Measurements from ENCODE around the gene SMIM3.

Gene SMIM3, protein sequence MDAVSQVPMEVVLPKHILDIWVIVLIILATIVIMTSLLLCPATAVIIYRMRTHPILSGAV

DNA sequence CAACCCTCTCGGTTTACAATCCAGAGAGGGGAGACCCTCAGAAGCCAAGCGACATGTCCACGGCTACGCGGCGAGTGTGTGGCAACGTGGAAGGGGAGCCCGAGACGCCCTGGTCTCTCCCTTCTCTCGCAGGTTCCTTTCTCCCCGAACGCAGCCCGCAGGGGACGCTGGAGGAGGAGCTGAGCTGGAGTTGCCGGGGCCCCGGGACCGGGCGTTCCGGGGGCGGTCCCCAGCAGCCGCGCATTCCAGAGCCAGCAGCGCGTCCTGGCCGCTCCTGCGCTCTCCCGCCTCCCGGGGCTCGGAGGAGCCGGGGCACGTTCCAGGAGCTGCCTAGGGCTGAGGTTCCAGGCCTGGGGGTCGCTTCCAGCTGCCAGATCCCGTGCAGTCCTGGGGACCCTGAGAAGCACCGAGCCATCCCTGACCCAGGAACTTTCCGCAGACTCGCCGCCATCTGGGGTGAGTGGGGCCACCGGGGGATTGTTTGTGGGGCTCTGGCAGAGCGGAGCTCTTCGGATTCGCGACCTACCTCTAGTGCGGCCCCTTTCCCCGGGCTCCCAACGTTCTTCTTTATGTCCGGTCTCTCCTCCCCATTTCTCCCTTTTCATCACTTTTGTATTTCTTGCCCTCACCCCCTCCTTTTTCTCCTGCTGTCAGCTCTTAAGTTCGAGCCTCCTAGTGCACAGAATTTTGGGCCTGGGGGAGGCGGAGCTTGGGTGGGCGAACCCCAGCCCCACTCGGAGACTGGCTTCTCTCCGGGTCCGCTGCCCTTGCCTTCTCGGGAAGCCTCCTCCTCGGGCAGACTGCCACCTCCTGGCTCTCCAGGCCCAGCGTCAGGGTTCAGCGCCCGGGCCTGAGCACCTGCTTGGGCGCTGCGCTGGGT, at the start of gene SMIM3:
Gene SMIM3 (plus strand): TSS at position 241 of the 880 bp plus-strand sequence. CDS start 16,684 bp downstream, outside the sequence.
- Histone ChIP-seq H3K27ac (ENCODE audit: low read depth, low read length) (no peak within 1 kb of the TSS), H3K9me3 (ENCODE audit: insufficient read depth, low read length) (no peaks in the 10 kb centered on the region), H3K4me3 (ENCODE audit: insufficient read depth, low read length, poor library complexity, severe bottlenecking) (no peak within 1 kb of the TSS), H3K79me2 (ENCODE audit: insufficient read depth, low read length) (no peaks in the 10 kb centered on the region), H3K36me3 (ENCODE audit: low read length) (no peaks in the 10 kb centered on the region), H3K27me3 (ENCODE audit: low read length) (no peaks in the 10 kb centered on the region), H3K4me2 (ENCODE audit: low read depth, low read length, poor library complexity, severe bottlenecking) (no peak within 1 kb of the TSS), H2AFZ (ENCODE audit: low read depth, low read length, severe bottlenecking) (no peak within 1 kb of the TSS), H3K9me2 (replicated peaks; ENCODE audit: insufficient read depth, low read length) (no peaks in the 10 kb centered on the region), H4K20me1 (ENCODE audit: low read depth, low read length) (no peaks in the 10 kb centered on the region), H3K9ac (ENCODE audit: low read length) (no peak within 1 kb of the TSS), H3F3A (ENCODE audit: insufficient read depth) (no peaks in the 10 kb centered on the region)
- no peak for TF ChIP-seq EZH2phosphoT487 (conservative IDR thresholded peaks at IDR 0.05; ENCODE audit: low read length)
- TF ChIP-seq, protein P1, sequence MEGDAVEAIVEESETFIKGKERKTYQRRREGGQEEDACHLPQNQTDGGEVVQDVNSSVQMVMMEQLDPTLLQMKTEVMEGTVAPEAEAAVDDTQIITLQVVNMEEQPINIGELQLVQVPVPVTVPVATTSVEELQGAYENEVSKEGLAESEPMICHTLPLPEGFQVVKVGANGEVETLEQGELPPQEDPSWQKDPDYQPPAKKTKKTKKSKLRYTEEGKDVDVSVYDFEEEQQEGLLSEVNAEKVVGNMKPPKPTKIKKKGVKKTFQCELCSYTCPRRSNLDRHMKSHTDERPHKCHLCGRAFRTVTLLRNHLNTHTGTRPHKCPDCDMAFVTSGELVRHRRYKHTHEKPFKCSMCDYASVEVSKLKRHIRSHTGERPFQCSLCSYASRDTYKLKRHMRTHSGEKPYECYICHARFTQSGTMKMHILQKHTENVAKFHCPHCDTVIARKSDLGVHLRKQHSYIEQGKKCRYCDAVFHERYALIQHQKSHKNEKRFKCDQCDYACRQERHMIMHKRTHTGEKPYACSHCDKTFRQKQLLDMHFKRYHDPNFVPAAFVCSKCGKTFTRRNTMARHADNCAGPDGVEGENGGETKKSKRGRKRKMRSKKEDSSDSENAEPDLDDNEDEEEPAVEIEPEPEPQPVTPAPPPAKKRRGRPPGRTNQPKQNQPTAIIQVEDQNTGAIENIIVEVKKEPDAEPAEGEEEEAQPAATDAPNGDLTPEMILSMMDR (IDR thresholded peaks at IDR 0.05; ENCODE audit: insufficient read depth, low read length, poor library complexity, severe bottlenecking) = no peak

GRCh38 chr5:150729859-150730258, 48.7 kb upstream of the SMIM3 start:
- Histone ChIP-seq H3K79me2 (ENCODE audit: insufficient read depth, low read length) (peaks cover 10% of the 10 kb centered on the region; the same call in 1 of the 2 replicates), H3K4me3 (ENCODE audit: insufficient read depth, low read length, poor library complexity, severe bottlenecking) (no peak overlapping the region), H2AFZ (ENCODE audit: low read depth, low read length, severe bottlenecking) (no peak overlapping the region), H3F3A (ENCODE audit: insufficient read depth) (peaks cover 7% of the 10 kb centered on the region; the same call in 1 of the 2 replicates), H3K4me2 (ENCODE audit: low read depth, low read length, poor library complexity, severe bottlenecking) (no peak overlapping the region), H3K27ac (ENCODE audit: low read depth, low read length) (no peak overlapping the region), H3K9me2 (replicated peaks; ENCODE audit: insufficient read depth, low read length) (no peaks in the 10 kb centered on the region), H3K36me3 (ENCODE audit: low read length) (peaks cover 43% of the 10 kb centered on the region), H4K20me1 (ENCODE audit: low read depth, low read length) (no peaks in the 10 kb centered on the region), H3K9ac (ENCODE audit: low read length) (no peak overlapping the region), H3K9me3 (ENCODE audit: insufficient read depth, low read length) (no peaks in the 10 kb centered on the region), H3K27me3 (ENCODE audit: low read length) (no peaks in the 10 kb centered on the region)
- no peak for TF ChIP-seq EZH2phosphoT487 (conservative IDR thresholded peaks at IDR 0.05; ENCODE audit: low read length)
- TF ChIP-seq, protein P1 (IDR thresholded peaks at IDR 0.05; ENCODE audit: insufficient read depth, low read length, poor library complexity, severe bottlenecking) = no peak

DNA sequence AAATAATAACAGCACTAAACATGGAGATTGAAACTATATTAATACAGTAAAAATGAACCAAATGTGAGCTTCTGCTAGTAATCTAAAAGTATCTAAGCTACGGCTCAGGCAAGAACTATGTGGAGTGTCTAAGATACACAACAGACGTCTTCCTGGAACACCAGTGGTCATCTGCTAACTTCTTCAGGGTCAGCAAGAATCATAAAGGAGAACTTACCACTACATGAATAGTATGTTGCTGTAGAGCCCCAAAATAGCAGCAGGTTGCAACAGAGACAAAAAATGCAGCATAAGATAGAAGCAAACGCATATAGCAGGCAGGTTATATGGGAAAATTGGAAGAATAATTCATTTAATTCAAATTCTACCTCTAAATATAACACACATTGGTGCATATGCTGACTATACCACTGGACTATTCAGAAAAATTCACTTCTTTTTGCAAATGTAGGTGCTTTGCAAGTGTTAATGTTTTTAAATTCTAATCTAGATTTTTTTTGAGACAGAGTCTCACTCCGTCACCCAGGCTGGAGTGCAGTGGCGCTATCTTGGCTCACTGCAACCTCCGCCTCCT, 46.8 kb upstream of the SMIM3 start:
- Histone ChIP-seq H3F3A (ENCODE audit: insufficient read depth) (peaks cover 7% of the 10 kb centered on the region; the same call in 1 of the 2 replicates), H4K20me1 (ENCODE audit: low read depth, low read length) (no peaks in the 10 kb centered on the region), H3K36me3 (ENCODE audit: low read length) (peaks cover 39% of the 10 kb centered on the region), H3K9me3 (ENCODE audit: insufficient read depth, low read length) (no peaks in the 10 kb centered on the region), H3K4me3 (ENCODE audit: insufficient read depth, low read length, poor library complexity, severe bottlenecking) (no peak overlapping the region), H2AFZ (ENCODE audit: low read depth, low read length, severe bottlenecking) (no peak overlapping the region), H3K79me2 (ENCODE audit: insufficient read depth, low read length) (peaks cover 16% of the 10 kb centered on the region; the same call in 1 of the 2 replicates), H3K4me2 (ENCODE audit: low read depth, low read length, poor library complexity, severe bottlenecking) (no peak overlapping the region), H3K27ac (ENCODE audit: low read depth, low read length) (no peak overlapping the region), H3K9me2 (replicated peaks; ENCODE audit: insufficient read depth, low read length) (no peaks in the 10 kb centered on the region), H3K27me3 (ENCODE audit: low read length) (no peaks in the 10 kb centered on the region), H3K9ac (ENCODE audit: low read length) (no peak overlapping the region)
- TF ChIP-seq, protein P1 (IDR thresholded peaks at IDR 0.05; ENCODE audit: insufficient read depth, low read length, poor library complexity, severe bottlenecking) = no peak
- no peak for TF ChIP-seq EZH2phosphoT487 (conservative IDR thresholded peaks at IDR 0.05; ENCODE audit: low read length)
